NB4 (cell line): ENCODE measurements around the gene STRN4.

Source experiments
- POLR2A ChIP-seq: IDR thresholded peaks from 2 replicates; pipeline ENCODE4 v1.6.1; 2011; ENCODE audit warnings: mild to moderate bottlenecking; ENCODE audit not compliant: insufficient read length; ENCODE audit errors: extremely low read depth
- TF ChIP-seq, protein P1 (sequence below): IDR thresholded peaks from one replicate; pipeline ENCODE4 v1.5.1; 2012; ENCODE audit warnings: low read depth, low read length
- TF ChIP-seq, protein P2 (sequence below): IDR thresholded peaks from 2 replicates; pipeline ENCODE4 v1.6.1; 2011; ENCODE audit warnings: low read depth, low read length

DNA sequence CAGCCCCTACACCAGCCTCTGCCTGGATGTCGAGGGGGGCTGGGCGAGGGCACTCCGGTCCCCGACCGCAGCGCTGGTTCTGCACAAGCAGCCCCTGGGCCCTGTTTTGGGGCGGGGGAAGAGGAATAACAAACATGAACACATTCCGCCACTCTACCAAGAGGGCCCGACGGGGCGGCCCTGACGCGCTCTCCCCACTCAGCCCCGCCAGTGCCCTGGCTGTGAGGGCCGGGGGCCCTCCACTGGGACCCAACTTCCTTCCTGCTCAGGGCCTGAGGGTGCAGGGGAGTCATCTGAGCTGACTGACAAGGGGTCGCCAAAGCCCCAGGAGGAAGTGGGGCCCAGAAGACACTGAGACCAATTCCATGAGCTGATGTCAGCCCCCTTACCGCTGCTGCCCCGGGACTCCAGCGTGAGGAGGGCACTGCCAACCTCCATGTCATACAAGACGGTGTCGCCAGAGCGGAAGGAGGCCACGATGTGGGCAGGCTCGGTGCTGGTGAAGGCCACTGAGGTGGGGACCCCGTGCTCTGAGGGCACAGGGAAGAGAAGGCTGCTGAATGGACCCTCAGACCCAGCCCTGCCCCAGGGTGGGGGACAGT is 23.7 kb downstream of the STRN4 start:
- TF ChIP-seq, protein P1, sequence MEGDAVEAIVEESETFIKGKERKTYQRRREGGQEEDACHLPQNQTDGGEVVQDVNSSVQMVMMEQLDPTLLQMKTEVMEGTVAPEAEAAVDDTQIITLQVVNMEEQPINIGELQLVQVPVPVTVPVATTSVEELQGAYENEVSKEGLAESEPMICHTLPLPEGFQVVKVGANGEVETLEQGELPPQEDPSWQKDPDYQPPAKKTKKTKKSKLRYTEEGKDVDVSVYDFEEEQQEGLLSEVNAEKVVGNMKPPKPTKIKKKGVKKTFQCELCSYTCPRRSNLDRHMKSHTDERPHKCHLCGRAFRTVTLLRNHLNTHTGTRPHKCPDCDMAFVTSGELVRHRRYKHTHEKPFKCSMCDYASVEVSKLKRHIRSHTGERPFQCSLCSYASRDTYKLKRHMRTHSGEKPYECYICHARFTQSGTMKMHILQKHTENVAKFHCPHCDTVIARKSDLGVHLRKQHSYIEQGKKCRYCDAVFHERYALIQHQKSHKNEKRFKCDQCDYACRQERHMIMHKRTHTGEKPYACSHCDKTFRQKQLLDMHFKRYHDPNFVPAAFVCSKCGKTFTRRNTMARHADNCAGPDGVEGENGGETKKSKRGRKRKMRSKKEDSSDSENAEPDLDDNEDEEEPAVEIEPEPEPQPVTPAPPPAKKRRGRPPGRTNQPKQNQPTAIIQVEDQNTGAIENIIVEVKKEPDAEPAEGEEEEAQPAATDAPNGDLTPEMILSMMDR = no peak
- TF ChIP-seq POLR2A = no peak
- TF ChIP-seq, protein P2, sequence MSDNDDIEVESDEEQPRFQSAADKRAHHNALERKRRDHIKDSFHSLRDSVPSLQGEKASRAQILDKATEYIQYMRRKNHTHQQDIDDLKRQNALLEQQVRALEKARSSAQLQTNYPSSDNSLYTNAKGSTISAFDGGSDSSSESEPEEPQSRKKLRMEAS = peak; percentile 67
